ENCODE measurements around the gene PPP4C. TPM values are rescaled to one million over a fixed set of nuclear protein-coding genes. Genes with fewer than 3 reads are reported as not detected.

The PPP4C gene
- total RNA-seq, 1 experiment from 2014 or later, result 165 TPM

DNA sequence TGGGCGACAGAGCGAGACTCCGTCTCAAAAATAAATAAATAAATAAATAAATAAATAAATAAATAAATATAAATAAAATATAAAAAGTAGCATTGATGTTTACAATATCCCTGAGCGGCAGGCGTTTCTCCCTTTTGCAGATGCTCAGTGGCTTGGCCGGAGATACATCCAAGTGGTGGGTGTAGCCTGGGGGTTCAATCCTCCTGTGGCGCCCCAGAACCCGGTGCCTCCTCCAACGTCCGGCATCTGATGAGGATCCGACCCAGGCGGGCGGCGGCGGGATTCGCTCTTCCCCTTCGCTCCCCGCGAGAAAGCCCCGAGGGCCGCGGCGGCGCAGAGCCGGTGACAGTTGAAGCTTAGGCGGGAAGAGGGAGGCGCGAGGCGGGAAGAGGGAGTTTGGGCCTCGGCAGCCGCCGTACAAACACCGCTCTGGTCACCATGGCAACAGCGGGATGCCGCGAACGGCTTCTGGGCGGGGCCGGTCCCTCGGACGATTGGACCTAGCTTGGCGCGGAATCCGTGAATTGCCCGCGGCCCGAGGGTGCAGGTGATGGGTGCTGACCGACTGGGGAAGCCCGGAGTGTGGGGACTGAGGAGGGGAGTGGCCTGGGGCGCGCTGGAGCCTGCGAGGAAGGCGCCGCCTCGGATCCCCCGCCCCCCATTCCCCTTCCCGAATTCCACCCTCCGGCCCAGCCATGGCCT is 23.0 kb upstream of the PPP4C start:
- DNase-seq (ENCODE audit: low read depth, low spot score) (peak; percentile 85), ATAC-seq (peak; percentile 79)
- H3K9me2 ChIP-seq (ENCODE audit: insufficient read depth), result no peaks in the 10 kb centered on the region
- ChIA-PET POLR2A (interaction anchor here (1.8 kb wide), 1 partner anchor 12 kb away, joined by 13 read pairs; the partner anchor contains the start of gene ALDOA), RAD21 (ENCODE audit: low non-redundant PET in 1 of 2, low total read pairs in 2 of 2, uncharacterized antibody in 2 of 2, unreplicated experiment in 2 of 2) (no interaction called here), CTCF (interaction anchor here (0.5 to 1.2 kb wide), 3 partner anchors 21 to 40 kb away, joined by 3 to 4 read pairs (median 4); no protein-coding TSS in a partner anchor)
- no peaks in the 10 kb centered on the region for H3K27me3 ChIP-seq (ENCODE audit: insufficient read depth, low read length)
- 0 out of 2 replicates have a peak, but pooled peaks have one; percentile 19 for TF ChIP-seq EGR1 (IDR thresholded peaks at IDR 0.05; ENCODE audit: low read depth)
- TF ChIP-seq, protein P1, sequence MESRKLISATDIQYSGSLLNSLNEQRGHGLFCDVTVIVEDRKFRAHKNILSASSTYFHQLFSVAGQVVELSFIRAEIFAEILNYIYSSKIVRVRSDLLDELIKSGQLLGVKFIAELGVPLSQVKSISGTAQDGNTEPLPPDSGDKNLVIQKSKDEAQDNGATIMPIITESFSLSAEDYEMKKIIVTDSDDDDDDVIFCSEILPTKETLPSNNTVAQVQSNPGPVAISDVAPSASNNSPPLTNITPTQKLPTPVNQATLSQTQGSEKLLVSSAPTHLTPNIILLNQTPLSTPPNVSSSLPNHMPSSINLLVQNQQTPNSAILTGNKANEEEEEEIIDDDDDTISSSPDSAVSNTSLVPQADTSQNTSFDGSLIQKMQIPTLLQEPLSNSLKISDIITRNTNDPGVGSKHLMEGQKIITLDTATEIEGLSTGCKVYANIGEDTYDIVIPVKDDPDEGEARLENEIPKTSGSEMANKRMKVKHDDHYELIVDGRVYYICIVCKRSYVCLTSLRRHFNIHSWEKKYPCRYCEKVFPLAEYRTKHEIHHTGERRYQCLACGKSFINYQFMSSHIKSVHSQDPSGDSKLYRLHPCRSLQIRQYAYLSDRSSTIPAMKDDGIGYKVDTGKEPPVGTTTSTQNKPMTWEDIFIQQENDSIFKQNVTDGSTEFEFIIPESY (IDR thresholded peaks at IDR 0.05; ENCODE audit: extremely low read depth, insufficient replicate concordance, low read length), result peak; percentile 73
- peak; percentile 40; the same call in 1 of the 2 replicates for TF ChIP-seq ZFX (IDR thresholded peaks at IDR 0.05)
- TF ChIP-seq POLR2AphosphoS5 (IDR thresholded peaks at IDR 0.05; ENCODE audit: low read depth, low read length), result peak; percentile 51
- TF ChIP-seq, protein P2, sequence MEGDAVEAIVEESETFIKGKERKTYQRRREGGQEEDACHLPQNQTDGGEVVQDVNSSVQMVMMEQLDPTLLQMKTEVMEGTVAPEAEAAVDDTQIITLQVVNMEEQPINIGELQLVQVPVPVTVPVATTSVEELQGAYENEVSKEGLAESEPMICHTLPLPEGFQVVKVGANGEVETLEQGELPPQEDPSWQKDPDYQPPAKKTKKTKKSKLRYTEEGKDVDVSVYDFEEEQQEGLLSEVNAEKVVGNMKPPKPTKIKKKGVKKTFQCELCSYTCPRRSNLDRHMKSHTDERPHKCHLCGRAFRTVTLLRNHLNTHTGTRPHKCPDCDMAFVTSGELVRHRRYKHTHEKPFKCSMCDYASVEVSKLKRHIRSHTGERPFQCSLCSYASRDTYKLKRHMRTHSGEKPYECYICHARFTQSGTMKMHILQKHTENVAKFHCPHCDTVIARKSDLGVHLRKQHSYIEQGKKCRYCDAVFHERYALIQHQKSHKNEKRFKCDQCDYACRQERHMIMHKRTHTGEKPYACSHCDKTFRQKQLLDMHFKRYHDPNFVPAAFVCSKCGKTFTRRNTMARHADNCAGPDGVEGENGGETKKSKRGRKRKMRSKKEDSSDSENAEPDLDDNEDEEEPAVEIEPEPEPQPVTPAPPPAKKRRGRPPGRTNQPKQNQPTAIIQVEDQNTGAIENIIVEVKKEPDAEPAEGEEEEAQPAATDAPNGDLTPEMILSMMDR (IDR thresholded peaks at IDR 0.05 in 2 of 3, conservative IDR thresholded peaks at IDR 0.05 in 1 of 3; ENCODE audit: borderline replicate concordance in 1 of 3, insufficient read depth in 1 of 3, low read depth in 2 of 3, low read length in 2 of 3), result no peak
- TF ChIP-seq SP1 (IDR thresholded peaks at IDR 0.05; ENCODE audit: low read depth), result peak; percentile 79
- no peak for TF ChIP-seq EZH2phosphoT487 (IDR thresholded peaks at IDR 0.05; ENCODE audit: borderline replicate concordance)
- TF ChIP-seq CBX3 (IDR thresholded peaks at IDR 0.05; ENCODE audit: low read depth), result peak; percentile 98
- TF ChIP-seq, protein P3, sequence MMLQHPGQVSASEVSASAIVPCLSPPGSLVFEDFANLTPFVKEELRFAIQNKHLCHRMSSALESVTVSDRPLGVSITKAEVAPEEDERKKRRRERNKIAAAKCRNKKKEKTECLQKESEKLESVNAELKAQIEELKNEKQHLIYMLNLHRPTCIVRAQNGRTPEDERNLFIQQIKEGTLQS (IDR thresholded peaks at IDR 0.05), result no peak
- TF ChIP-seq ELF1 (IDR thresholded peaks at IDR 0.05; ENCODE audit: borderline replicate concordance, low read depth), result no peak; the same call in 1 of the 2 replicates
- no peak for TF ChIP-seq YY1 (IDR thresholded peaks at IDR 0.05; ENCODE audit: extremely low read depth, insufficient replicate concordance, low read depth, low read length)
- TF ChIP-seq, protein P4, sequence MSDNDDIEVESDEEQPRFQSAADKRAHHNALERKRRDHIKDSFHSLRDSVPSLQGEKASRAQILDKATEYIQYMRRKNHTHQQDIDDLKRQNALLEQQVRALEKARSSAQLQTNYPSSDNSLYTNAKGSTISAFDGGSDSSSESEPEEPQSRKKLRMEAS (IDR thresholded peaks at IDR 0.05), result peak; percentile 100
- no peak for TF ChIP-seq SRF (IDR thresholded peaks at IDR 0.05; ENCODE audit: low read depth)
- peak; percentile 98 for TF ChIP-seq SIN3A (IDR thresholded peaks at IDR 0.05; ENCODE audit: low read depth)
- no peak for TF ChIP-seq FOSL1 (IDR thresholded peaks at IDR 0.05; ENCODE audit: low read depth)
- peak overlapping the region; percentile 81 to 93 for H3K4me3 ChIP-seq (replicated peaks in 1 of 2; ENCODE audit: low read depth in 1 of 2, low read length in 2 of 2)
- no peaks in the 10 kb centered on the region for H3K36me3 ChIP-seq (ENCODE audit: control insufficient read depth in 1 of 2, insufficient read depth in 2 of 2, low read length in 2 of 2)
- H3K9me3 ChIP-seq (ENCODE audit: control insufficient read depth in 1 of 2, insufficient read depth in 1 of 2, low read depth in 1 of 2, low read length in 2 of 2), result no peaks in the 10 kb centered on the region
- peaks cover 8 to 41% of the 10 kb centered on the region in 2 experiments; a peak in 3 of 4 replicates for H3K4me1 ChIP-seq (ENCODE audit: control insufficient read depth in 1 of 2, insufficient read depth in 2 of 2, low read length in 2 of 2)
- peak overlapping the region; percentile 95 for H2AFZ ChIP-seq (ENCODE audit: low read depth, low read length, poor library complexity, severe bottlenecking)
- peak overlapping the region; percentile 72 for H3K27ac ChIP-seq (ENCODE audit: low read depth, low read length)
- H3K9ac ChIP-seq (ENCODE audit: low read length), result peak overlapping the region; percentile 82
- intact Hi-C loops (cut with micrococcal nuclease), result no loop called here
- H3K4me2 ChIP-seq (ENCODE audit: low read length), result peak overlapping the region; percentile 100
- H3K79me2 ChIP-seq (ENCODE audit: insufficient read depth, low read length), result peaks cover 7% of the 10 kb centered on the region
- H4K20me1 ChIP-seq (ENCODE audit: insufficient read depth), result no peaks in the 10 kb centered on the region
- BruUV-seq (replicated peaks), result no TSS peak
